GM21367 (cell line): ENCODE results near the gene PDP2.

Source experiments
- ATAC-seq: cut with Tn5 transposase; IDR thresholded peaks from one replicate; pipeline ENCODE4 v1.9.1; 2021; ENCODE audit not compliant: unreplicated experiment

Gene PDP2

DNA sequence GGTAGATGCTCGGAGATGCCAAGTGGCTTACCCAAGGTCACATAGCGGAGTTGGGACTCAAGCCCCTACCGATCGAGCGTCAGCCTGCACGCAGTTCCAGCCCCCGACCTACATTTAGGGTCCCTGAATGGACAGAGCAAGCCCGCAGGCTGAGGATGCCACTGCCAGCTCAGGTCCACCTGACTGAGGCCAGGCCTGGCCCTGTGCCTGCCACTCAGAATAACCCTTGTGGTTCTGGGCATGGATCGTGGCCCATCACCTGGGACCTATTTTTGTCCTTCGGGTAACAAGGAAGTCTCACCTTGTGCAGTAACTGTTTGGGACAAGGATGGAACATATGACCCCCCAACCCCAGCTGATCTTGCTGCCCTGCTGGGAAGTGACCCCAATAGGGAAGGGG, 21.3 kb downstream of the PDP2 start:
- no peak for ATAC-seq

DNA sequence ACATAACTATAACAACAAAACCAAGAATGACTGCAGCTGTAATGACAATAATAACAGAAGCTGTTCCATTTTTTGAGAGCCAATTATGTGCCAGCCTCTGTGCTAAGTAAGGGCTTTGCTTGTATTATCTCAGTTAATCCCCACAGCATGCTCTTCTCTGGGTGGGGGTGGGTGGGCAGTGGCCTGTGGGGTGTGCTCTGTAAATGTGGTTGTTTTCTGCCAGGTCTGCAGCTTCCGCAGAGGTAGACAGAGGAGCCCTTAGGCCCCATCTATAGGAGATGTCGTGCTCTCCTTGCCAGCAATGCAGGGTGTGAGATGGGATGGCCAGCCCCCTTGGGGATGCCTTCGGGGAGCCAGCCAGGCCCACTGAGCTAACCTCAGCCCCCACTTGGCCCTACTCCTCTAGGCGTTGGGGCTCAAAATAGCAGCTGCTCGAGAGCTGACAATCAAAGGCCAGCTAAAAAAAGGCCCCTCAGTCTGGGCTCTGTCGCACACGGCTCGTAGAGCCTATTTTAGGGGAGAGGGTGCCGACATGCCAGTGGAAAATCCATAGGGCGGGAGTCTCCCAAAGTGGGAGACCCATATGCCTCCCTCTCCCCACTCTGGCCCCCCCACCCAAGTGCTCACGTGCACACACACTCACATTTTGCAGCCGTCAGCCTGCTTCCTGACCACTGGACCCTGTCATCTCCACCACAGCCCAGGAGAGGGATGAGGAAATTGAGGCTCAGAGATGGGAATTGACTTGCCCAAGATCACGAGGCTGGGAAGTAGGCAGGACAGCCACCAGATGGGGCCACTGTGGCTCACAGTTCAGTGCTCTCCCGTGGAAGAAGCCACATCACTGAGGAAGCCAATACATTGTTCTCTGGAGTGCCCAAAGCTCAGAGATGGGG, 22.6 kb downstream of the PDP2 start:
- no peak for ATAC-seq

DNA sequence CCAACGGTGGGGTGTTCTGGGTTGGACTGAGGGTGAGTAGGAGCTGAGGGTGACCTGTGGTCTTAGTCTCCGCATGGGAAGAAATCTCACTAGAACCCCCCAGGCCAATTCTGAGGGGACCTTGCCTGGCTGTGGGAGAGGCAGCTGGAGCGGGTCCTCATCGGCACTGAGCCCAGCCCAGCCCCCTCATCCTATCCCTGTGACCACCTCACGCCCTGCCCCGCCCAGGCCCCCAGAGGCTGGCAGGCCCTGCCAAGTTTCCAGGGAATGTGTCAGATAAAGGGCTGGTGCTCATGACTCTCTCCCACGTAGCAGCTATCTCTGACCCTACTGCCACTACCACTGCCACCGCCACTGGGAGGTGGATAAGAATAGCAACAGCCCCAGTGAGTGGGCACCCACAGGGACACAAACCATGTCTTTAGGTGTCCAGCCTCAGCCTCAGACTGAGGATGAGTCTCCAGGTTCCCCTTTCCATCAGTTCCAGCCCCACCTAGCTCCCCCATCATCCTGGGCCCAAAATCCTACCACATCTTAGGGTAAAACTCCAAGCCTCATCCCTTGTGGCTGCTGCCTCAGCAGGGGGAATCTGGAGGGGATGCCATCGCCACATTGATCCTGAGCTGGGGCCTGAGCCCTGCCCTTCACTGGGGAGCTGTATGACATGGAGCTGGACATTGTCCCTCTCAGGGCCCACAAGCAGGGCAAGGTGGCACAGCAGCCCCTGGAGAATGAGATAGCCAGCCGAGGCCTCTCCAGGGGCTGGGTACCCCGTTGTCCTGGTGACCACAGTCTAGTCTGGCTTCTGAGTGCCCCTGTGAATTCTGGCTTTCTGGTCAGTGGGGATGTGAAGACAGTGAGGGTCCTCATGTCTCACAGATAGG, 23.5 kb downstream of the PDP2 start:
- no peak for ATAC-seq

GRCh38 chr16:66904428-66904845, 24.1 kb downstream of the PDP2 start:
- no peak for ATAC-seq

DNA sequence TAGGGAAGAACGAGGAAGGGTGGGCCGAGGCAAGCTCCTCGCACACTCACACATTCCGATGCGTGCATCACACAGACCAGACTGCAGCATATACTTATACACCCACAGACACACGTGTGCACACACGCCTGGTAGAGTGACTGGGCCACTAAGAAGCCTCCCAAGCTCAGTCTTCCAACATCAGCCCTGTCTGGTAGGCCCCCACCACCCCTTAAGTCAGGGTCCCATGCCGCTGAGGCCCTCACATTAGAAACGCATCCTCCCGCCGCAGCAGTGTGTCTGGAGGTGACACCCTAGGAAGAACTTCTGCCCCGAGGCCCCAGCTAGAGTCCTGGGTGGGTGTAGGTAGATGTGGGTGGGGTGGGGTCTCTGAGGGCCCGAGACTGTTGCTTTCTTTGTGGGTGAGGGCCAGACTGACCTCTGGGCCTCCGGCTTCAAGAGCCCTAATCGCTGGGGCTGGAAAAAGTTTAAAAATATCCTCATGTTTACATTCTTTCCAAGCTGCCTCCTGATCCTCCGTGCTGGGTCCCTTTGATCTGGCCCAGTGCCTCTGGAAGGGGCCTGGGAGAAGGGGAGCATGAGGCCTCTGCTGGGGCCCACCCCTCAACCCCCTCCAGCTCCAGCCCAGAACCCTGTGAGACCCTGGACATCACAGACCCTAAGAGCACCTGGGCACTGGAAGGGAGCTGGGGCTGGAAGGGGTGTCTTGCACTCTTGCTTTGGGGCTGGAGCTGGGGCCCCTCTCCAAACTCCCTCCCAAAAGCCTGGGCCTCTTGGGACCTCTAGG, 24.7 kb downstream of the PDP2 start:
- ATAC-seq, result no peak

- no peak for ATAC-seq
Measured at GRCh38 chr16:66905633-66906539, 25.6 kb downstream of the PDP2 start.

- no peak for ATAC-seq
Measured at GRCh38 chr16:66906916-66907836, 26.9 kb downstream of the PDP2 start.

- ATAC-seq, result no peak
Measured at GRCh38 chr16:66908116-66908515, 27.8 kb downstream of the PDP2 start.

GRCh38 chr16:66908762-66909559, 28.6 kb downstream of the PDP2 start:
- ATAC-seq, result no peak

- no peak for ATAC-seq
Measured at GRCh38 chr16:66910175-66910940, 30.0 kb downstream of the PDP2 start.

GRCh38 chr16:66911112-66911511, 30.8 kb downstream of the PDP2 start:
- ATAC-seq, result no peak

GRCh38 chr16:66911801-66912200, 31.5 kb downstream of the PDP2 start:
- ATAC-seq, result no peak

DNA sequence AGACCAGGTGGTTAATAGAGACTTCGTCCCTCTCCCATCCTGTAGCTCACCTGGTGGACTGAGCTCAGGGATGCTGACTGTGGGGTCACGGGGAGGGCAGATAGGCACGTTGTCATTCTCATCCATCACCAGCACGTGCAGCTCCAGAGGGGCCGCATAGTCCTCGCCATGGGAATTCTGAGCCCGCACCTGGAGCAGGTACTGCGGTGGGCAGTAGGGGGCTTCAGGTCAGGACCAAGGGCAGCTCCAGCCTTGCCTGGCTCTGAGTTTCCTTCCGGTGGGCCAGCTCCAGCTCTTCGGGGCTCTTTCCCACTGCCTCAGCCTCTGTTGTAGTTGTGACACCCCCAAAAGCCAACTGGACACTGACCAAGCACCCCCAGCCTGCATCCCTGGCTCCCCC, 32.8 kb downstream of the PDP2 start:
- ATAC-seq, result no peak

GRCh38 chr16:66913711-66914110, 33.4 kb downstream of the PDP2 start:
- no peak for ATAC-seq

- no peak for ATAC-seq
Measured at GRCh38 chr16:66914541-66914940, 34.2 kb downstream of the PDP2 start.

- ATAC-seq, result no peak
Measured at GRCh38 chr16:66915041-66915440, 34.7 kb downstream of the PDP2 start.

DNA sequence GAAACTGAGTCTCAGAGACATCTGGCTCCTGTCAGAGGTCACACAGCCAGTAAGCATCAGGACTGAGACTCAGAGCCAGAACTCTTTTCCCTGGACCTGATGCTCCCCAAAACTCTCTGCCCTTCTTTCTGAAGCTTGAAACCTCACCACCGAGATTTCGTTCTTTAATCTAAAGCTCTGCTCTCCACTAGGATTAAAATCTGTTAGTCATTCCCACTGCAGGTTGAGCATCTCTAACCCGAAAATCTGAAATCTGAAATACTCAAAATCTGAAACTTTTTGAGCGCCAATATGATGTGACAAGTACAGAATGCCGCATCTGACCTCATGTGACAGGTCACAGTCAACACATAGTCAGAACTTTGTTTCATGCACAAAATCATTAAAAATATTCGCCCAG, 36.2 kb downstream of the PDP2 start:
- no peak for ATAC-seq

DNA sequence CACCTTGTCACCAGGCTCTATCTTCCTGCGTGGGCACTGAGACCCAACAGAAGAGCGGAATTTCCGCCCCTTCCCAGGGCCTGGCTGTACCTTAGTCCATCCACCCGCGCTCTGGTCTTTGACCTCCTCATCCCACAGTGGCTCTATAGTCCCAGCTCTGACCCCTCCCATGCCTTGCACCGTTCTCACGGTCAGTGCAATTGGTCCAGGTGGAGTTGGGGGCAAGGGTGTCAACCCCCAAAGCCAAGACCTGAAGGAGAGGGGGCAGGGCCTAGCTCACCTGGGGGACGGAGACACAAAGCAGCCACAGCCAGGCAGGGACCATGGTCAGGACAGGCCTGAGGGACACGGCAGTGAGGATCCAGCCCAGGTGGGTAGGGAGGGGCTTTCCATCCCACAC, 37.4 kb downstream of the PDP2 start:
- no peak for ATAC-seq
